ENCODE data around the gene FHOD3. TPM values are rescaled to one million over a fixed set of nuclear protein-coding genes. Genes with fewer than 3 reads are reported as not detected.

FHOD3 gene
- total RNA-seq, 1 experiment from 2014 or later, result 0.34 TPM

DNA sequence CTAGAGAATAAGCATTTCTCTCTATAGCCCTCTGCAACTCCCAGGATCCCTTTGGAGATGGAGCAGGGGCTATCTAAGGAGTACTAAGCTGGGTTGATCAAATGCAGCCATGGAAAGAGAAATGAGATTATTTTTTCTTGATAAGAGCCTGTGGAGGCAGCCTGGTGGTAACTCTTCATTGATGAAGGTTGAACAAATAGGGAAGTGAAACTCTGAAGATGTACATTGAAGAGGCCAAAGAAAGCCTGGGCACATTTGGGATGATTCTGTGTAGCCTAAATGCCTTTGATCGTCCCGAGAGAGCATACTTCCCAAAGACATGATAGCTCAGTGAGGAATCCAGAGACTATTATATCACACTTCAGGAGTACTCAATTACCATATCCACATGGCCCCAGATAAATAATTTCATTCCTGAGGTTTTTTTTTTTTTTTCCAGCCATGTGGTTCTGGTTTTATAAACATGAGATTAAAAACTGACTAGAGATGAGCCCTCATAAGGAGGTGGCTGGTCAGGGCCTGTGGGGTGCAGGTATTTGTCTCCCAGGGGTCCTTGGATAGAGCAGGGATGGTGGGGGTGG lies 338.8 kb downstream of the FHOD3 start:
- CTCF ChIA-PET, result no interaction called here
- Histone ChIP-seq H3K9me3 (ENCODE audit: low read depth, low read length, poor library complexity, severe bottlenecking) (no peaks in the 10 kb centered on the region), H3K36me3 (ENCODE audit: insufficient read depth, low read length, poor library complexity, severe bottlenecking) (no peaks in the 10 kb centered on the region), H3K4me1 (ENCODE audit: insufficient read depth, low read length, poor library complexity, severe bottlenecking) (no peaks in the 10 kb centered on the region), H3K4me3 (ENCODE audit: low read depth, low read length, poor library complexity, severe bottlenecking) (no peak overlapping the region), H3K27ac (ENCODE audit: low read depth, low read length, poor library complexity, severe bottlenecking) (no peak overlapping the region), H3K27me3 (replicated peaks; ENCODE audit: insufficient read depth, low read depth, low read length, poor library complexity) (no peaks in the 10 kb centered on the region)
- POLR2A ChIA-PET (ENCODE audit: low non-redundant PET), result no interaction called here
- DNase-seq (ENCODE audit: low spot score), result no peak
- no TSS peak for BruUV-seq (replicated peaks)
- TF ChIP-seq CTCF (conservative IDR thresholded peaks at IDR 0.05; ENCODE audit: low read depth, low read length) (no peak), EZH2 (IDR thresholded peaks at IDR 0.05; ENCODE audit: borderline replicate concordance, low read depth, low read length, poor library complexity, severe bottlenecking) (no peak)
- intact Hi-C loops (cut with micrococcal nuclease; ENCODE audit: unreplicated experiment), result no loop called here

DNA sequence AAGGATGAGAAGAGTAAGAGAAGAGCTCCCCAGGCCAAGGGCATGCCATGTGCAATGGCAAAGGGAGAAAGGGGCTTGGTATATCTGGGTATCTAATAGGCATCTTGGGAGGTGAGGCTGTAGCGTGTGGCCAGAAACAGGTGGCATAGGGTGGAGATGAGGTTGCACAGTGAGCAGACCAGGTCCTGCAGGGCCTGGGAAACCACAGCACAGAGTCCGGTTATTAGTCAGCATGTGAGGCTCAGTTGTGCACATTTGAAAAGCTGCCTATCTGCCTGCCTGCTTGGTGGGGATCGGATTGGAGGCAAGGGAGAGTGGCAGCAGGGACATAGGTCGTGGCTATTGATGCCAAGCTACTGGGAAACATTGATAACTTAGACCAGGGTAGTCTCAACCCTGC lies 340.7 kb downstream of the FHOD3 start:
- BruUV-seq (replicated peaks), result no TSS peak
- DNase-seq (ENCODE audit: low spot score), result no peak
- no peaks in the 10 kb centered on the region for H3K4me1 ChIP-seq (ENCODE audit: insufficient read depth, low read length, poor library complexity, severe bottlenecking)
- no peaks in the 10 kb centered on the region for H3K9me3 ChIP-seq (ENCODE audit: low read depth, low read length, poor library complexity, severe bottlenecking)
- no peak overlapping the region for H3K27ac ChIP-seq (ENCODE audit: low read depth, low read length, poor library complexity, severe bottlenecking)
- no peak overlapping the region for H3K4me3 ChIP-seq (ENCODE audit: low read depth, low read length, poor library complexity, severe bottlenecking)
- POLR2A ChIA-PET (ENCODE audit: low non-redundant PET), result no interaction called here
- no peaks in the 10 kb centered on the region for H3K36me3 ChIP-seq (ENCODE audit: insufficient read depth, low read length, poor library complexity, severe bottlenecking)
- intact Hi-C loops (cut with micrococcal nuclease; ENCODE audit: unreplicated experiment), result no loop called here
- TF ChIP-seq EZH2 (IDR thresholded peaks at IDR 0.05; ENCODE audit: borderline replicate concordance, low read depth, low read length, poor library complexity, severe bottlenecking) (no peak), CTCF (conservative IDR thresholded peaks at IDR 0.05; ENCODE audit: low read depth, low read length) (no peak)
- no peaks in the 10 kb centered on the region for H3K27me3 ChIP-seq (replicated peaks; ENCODE audit: insufficient read depth, low read depth, low read length, poor library complexity)
- CTCF ChIA-PET, result no interaction called here

GRCh38 chr18:36640021-36640952 lies 342.8 kb downstream of the FHOD3 start:
- CTCF ChIA-PET, result no interaction called here
- no peaks in the 10 kb centered on the region for H3K4me1 ChIP-seq (ENCODE audit: insufficient read depth, low read length, poor library complexity, severe bottlenecking)

More at GRCh38 chr18:36640021-36640952, 342.8 kb downstream of the FHOD3 start:
- no peak overlapping the region for H3K4me3 ChIP-seq (ENCODE audit: low read depth, low read length, poor library complexity, severe bottlenecking)
- intact Hi-C loops (cut with micrococcal nuclease; ENCODE audit: unreplicated experiment), result no loop called here
- no peak for DNase-seq (ENCODE audit: low spot score)
- no peak overlapping the region for H3K27ac ChIP-seq (ENCODE audit: low read depth, low read length, poor library complexity, severe bottlenecking)
- no peaks in the 10 kb centered on the region for H3K27me3 ChIP-seq (replicated peaks; ENCODE audit: insufficient read depth, low read depth, low read length, poor library complexity)
- POLR2A ChIA-PET (ENCODE audit: low non-redundant PET), result no interaction called here
- no peaks in the 10 kb centered on the region for H3K36me3 ChIP-seq (ENCODE audit: insufficient read depth, low read length, poor library complexity, severe bottlenecking)
- TF ChIP-seq EZH2 (IDR thresholded peaks at IDR 0.05; ENCODE audit: borderline replicate concordance, low read depth, low read length, poor library complexity, severe bottlenecking) (no peak), CTCF (conservative IDR thresholded peaks at IDR 0.05; ENCODE audit: low read depth, low read length) (no peak)
- BruUV-seq (replicated peaks), result no TSS peak
- H3K9me3 ChIP-seq (ENCODE audit: low read depth, low read length, poor library complexity, severe bottlenecking), result no peaks in the 10 kb centered on the region

All from A673 (cell line).